Globus pallidus (tissue), 1 donor: ENCODE measurements around the gene TXNIP.
A peak's percentile ranks its signal among the peaks of the same experiment; 100 is the strongest.

Experiments
- DNase-seq: peaks from one replicate; pipeline ENCODE4 v3.0.0-alpha.2; 2015; ENCODE audit warnings: low spot score

TXNIP gene

DNA sequence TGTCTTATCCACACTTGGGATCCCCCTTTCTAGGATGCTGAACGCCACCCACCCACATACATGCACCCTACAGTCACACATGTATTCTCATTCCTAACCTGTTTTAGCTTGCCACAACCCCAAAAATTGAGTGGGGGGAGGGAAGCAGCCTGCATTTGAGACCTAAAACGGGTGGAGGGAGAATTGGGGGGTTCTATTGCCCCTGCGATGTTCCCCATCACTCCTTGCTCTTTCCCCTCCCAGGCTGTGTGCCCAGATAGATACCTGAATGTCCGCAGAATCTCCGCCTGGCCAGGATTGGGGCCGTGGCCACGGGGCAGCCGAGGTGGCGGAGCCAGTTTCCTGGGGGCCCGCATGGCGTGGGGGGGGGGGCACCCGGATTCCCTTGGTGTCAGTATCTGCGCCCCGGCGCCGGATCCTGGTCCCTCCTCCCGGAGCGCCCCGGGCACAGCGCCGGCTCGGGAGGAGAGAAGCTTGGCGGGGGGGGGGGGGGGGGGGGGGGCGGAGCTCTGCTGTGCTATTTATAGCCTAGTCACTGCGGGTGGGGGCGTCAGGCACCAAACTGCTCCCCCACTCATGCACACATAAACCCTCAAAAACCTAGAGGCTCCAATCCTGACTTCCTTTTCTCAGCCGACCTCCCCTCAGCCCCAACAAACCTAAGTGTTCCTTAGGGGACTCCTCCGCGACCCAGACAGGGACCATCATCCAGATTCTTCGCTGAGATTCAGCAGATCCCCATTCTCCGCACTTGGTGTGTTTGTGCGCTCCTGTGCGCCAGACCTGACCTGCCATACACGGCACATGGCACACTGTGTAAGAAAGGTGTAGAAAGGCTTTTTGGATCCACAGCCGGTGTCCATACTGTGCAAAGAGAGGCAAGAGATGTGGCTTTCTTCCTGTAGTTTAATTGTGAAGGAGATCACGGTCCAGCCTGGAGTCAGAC, 33.9 kb downstream of the TXNIP start:
- peak; percentile 83 for DNase-seq

DNA sequence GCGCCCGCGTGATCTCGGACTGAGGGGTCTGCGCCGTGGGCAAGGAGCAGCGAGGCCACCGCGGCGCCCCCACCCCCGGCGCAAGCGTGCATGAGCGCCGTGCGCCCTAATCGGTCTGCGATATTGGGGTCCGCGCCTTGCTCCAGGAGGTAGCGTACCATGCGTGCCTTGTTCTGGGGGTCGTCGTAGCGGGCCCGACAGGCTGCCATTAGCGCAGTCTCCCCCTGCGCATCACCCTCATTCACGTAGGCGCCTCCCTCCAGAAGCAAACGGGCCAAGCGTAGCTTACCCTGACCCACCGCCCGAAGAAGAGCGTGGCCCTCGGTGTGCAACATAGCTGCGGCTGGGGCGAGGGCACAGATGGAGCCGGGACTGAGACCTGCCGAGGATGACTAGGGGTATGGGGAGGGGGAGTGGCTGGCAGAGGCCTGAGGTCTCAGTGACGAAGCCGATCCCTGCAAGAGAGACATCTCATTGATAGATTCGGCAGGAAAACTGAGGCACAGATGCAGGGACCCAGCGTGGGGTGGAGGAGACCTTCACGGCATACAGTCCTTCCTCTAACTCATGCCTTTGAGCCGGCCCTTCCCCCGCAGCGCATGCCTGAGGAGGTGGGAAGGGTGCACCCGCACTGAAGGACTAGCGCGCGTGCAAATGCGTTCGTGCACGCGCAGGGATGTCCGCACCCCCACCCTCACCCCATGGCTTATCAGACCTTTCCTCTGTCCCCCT, 34.8 kb downstream of the TXNIP start:
- peak; percentile 58 for DNase-seq

DNA sequence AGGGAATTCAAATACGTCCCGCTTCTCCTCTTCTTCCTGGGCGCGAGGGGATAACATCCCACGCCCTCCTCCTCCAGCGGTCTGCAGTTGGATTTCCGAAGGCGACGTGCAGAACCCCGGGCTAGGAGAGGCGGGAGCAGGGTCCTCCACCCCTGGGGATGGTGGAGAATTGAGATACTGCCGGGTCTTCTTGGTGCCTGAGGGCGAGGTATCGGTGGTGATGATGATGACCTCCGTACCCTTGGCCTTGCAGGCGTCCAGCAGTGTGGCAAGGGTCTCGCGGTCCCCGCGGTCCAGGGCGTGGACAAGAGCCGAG, 35.3 kb downstream of the TXNIP start:
- peak; percentile 19 for DNase-seq

DNA sequence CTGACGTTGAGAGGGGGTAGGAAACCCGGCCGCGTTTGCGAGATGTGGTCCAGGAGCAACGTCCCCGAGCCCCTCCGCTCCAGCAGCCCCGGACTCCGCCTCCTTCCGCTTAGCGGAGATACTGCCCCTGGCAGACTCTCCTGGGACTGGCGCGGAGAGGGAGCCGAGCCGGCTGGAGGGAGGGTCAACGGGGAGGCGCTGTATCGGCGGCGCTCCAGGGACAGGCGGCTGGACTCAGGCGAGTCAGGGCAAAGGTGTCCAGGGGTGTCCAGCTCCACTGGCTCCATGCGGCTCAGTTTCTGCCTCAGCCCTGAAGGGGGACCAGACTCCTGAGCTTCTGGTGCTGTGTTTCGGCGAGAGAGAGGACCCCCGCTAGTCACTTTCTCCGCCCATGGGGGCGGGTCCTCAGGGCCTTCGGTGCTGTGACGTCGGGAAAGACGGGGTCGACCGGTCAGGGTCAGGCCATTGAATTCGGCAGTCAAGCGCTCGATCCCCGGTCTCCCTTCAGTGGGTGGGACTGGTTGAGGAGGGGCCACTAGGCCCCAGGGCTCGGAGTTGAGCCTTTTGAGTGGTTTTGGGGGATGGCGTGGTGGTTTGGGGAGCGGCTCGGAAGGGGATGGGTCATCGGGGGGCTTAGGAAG, 35.8 kb downstream of the TXNIP start:
- DNase-seq = peak; percentile 66

DNA sequence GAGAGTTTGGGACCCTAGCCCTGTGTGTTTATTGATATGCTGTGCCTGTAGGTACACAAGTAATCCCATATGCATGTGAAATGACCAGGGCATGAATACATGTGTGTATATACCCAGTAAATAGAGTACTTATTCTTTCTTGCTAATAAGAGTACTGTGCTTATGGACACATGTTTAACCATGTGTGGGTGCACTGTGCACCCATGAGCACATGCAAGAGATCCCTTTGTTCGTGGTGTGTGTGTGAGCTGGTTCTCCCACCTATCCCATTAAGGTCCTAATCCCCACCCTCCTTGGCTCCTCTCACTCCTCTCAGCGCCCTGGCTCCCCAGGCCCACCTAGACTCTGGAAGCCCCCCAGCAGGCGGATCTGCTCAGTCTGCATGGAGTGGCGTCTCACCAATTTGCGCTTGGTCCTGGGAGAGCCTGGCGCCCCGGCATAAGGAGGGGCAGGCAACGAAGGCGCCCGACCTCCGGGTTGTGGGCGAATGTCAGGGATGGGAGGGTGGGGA, 36.4 kb downstream of the TXNIP start:
- DNase-seq = peak; percentile 11

DNA sequence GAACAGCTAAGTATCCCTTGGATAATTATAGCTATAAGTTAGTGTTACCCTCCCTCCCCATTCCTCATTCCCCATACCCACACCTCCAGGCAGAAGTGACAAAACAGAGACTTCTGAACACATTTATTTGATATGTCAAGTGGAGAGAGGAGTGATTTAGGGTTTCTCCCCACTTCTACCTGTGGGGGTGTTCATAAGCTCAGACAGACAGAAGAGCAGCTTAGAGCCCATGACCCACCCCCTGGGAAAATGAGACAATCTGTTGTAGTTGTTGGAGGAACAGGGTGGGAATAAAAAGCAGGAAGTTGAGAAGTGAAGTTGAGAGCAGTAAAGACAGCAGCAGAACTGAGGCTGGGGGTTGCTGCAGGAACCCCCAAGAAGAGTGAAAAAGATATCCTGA, 37.0 kb downstream of the TXNIP start:
- no peak for DNase-seq

DNA sequence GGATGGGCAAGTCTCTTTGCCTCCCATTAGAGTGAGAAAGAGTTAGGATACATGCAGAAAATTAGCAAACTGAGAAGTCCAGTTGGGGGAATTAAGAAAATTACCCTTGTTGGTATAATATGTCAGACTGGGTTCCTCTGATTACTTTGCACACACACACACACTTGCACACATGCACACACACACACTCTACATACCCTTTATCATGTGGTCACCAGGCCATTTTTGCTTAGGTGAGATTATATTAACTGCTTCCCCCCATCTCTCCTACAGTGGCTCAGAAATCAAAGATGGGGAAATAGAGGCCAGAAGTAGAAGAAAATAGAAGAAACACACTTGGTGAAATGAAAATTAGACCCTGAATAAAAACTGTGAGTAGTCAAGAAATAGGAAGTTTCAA, 37.6 kb downstream of the TXNIP start:
- peak; percentile 5 for DNase-seq

DNA sequence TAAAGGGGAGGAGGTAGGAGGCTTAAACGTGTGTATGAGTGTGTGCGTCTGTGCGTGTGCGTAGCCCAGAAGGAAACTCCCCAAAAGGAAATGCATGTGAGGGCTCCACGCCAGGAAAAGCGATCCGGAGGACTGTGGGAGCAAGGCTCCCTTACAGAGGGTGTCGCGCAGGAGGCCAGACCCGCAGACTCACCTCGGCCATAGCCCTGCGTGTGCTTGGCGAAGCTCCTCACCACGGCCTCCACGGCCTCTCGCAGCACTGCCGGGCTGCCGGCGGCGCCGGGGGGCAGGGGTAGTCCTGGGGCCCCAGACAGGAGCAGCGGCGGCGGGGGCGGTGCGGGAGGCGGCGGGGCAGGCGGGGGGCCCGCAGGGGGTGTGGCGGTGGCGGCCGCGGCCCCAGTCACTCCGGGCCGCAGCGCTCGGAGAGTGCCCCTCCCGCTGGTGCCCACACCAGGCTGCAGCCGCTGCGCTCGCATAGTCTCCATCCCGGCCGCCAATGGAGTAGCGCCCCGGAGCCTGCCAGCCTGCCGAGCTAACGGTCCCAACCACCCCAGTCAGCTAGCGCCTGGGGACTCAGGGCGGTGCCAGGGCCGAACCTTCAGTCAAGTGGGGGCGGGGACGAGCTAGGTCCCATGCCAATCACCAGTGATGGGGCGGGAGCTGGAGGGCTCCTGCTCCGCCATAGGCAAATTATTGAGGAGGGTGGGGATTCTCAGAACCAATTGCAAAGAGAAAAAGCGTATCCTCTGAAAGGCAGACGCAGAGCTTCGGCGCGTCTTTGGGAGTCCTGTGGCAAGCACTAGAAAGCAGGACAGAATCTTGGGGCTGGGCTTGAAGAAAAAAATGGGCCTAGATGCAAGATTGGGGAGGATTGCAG, 38.7 kb downstream of the TXNIP start, which contains the start of gene LIX1L:
LIX1L (minus strand) TSS at position 575 of the 877 bp plus-strand sequence; CDS start at position 485, 90 bp downstream.
- peak; percentile 99 for DNase-seq

DNA sequence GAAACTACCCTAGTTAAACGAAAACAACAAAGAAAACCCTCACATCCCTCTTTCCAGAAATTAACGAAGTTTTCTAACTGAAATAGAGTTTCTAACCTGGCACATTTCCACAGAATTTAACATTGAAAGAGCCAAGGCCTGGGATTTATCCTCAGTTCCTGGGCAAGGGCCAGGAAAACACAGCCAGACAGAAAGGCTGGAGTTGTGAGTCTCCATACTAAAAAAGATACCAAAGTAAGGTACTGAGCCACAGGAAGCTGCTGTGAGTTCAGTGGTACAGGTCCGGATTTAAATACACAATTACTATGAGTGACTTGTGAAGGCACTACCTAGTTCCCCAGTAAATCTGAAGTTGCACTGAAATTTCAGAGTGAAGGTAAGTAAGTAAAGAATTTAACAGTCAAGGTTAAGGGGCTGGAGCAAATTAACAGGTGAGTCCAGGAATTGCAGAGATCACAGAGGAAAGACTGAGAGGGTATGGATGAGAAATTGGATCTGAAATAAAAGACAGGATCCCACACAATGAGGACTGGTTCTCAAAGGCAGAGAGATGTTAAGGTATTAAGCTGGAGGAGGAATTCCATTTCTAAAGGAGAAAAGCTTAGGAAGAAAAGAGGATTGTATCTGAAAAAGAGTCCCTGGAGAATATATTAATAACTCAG, 39.5 kb downstream of the TXNIP start:
- DNase-seq = peak; percentile 47

DNA sequence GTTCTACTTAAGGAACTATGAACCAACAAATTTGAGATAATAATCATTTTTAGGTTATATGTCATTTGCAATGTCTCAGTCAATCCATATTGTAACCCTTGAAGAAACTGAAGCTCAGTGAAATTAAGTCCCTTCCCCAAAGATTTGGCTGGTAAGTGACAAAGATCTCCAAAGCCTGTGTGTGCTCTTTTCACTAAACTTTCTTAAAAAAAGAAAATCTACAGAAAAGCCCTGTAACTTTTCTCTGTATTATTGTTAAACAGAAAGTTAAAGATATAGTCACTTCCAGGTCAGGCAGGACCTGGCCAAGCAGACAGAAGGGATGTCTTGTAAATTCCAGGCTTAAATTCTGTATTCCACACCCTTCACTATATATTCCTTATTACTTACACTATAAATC, 40.0 kb downstream of the TXNIP start:
- no peak for DNase-seq

DNA sequence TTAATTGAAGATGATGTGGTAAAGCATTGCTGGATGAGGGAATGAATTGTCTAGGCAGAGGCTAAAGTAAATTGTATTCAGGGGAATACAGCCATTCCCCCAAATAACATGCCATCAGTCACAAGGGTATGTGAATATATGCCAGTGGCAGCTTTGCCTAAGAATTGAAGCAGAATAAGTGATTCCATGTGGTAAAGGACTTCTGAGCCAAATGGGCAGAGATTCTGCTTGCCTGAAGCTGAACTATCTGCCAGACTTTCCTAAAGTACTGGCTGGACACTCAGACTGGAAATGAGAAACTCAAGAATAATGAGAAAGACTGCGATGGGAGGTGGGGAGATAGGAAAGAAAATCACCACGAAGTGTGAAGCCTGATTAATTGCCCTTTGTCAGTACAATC, 40.9 kb downstream of the TXNIP start:
- peak; percentile 41 for DNase-seq

DNA sequence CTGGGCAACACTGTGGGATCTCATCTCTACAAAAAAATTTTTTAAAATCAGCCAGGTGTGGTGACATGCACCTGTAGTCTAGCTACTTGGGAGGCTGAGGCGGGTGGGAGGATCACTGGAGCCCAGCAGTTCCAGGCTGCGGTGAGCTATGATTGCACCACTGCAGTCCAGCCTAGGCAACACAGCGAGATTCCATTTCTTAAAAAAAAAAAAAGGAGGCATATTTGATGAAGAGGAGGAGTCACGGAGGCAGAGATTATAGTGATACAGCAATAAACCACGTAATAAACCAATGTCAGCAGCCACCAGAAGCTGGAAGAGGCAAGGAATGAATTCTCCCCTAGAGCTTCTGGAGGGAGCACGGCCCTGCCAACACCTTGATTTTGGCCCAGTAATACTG, 42.5 kb downstream of the TXNIP start:
- no peak for DNase-seq

DNA sequence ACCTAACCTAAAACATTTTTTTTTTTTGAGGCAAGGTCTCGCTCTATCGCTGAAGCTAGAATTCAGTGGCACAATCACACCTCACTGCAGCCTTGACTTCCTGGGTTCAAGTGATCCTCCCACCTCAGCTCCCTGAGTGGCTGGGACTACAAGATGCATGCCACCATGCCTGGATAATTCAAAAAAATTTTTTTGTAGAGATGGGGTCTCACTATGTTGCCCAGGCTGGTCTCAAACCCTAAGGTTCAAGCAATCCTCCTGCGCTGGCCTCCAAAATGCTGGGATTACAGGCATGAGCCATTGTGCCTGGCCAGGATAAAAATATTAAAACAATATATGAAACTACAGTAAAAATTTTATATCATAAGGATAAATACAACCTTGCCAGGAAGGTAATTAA, 43.5 kb downstream of the TXNIP start:
- no peak for DNase-seq

DNA sequence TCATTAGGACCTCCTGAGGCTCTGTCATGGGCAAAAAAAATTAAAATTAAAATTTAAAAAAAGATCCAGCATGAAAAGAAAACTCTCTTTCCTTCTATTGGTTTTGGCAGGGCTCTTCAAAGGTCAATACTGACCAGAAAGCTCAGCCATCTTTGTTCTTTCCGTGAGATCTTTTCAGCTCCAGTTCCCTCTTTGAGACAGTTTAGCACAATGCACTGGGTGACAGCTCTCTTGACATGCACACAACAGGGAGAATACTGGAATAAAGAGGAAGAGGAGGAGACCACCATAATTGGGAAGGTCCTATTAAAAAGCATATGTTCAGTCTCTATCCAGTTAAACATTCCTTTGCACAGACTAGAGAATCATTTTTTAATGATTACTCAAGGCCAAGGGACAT, 44.9 kb downstream of the TXNIP start:
- no peak for DNase-seq

DNA sequence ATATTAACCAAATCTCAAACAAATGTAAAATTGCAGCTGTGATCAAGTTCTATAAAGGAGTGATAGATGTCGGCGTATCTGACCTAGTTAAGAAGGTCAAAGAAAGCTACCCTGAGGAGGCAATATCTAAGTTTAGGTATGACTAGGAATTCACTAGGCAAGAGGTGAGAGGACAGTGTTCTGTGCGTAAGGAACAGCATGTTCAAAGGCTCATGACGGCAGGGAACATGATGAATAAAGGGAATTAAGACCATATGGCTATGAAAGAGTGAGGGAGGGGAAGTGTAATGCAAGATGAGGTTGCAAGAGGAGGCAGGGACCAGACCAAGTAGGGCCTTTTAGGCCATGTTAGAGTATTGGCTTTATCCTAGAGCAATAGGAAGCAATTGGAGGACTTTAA, 47.2 kb downstream of the TXNIP start:
- DNase-seq = no peak

DNA sequence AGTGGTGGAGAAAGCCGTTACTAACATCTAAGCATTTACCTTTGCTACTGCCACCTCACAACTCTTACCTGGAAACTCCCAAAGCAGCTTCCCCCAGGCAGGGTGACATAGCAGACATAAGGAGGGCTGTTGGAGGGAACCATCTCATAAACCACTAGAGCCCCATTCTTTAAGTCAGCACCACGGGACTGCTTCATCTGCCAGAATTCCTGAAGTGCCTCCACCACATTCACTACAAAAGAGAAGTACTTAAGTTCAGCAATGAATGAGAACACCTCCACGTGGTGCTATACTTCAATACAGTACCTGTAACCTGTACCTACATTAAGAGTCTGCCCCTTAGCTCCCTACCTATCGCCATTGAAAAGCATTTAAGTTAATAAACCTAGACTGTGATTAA, 48.8 kb downstream of the TXNIP start:
- DNase-seq = no peak

DNA sequence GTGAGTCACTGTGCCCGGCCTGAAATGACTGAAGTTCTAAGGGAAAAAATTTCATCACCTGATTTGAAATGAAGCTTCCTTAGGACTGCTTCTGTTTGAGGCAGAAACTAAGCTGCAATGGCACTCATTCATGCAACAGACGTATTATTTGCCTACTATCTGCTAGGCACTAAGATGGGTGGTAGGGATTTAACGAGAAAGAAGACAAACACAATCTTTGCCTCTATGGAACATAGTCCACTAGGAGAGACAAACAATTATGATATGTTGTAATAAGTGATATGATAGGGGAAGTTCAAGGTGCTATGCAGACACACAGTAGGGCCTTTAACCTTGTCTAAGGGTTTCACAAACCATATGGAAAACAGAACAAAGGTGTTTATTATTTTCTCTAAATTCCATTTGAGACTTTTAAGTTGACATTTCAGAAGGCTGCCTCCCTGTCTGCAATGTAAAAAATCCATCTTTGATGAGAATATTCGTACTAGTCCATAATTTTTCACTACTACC, 49.8 kb downstream of the TXNIP start:
- no peak for DNase-seq

DNA sequence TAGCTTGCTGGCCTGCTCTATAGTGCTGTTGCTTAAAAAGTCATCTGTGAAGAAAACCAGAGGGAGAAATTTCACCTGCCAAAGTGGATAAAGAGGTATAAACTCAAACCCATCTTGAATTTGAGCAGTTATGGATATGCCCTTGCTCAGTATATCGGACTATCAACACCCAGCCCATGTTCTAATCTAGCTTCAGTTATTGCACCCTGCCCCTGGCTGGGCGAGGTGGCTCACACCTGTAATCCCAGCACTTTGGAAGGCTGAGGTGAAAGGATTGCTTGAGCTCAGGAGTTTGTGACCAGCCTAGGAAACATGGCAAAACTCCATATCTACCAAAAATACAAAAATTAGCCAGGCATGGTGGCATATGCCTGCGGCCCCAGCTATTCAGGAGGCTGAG, 51.8 kb downstream of the TXNIP start:
- no peak for DNase-seq

DNA sequence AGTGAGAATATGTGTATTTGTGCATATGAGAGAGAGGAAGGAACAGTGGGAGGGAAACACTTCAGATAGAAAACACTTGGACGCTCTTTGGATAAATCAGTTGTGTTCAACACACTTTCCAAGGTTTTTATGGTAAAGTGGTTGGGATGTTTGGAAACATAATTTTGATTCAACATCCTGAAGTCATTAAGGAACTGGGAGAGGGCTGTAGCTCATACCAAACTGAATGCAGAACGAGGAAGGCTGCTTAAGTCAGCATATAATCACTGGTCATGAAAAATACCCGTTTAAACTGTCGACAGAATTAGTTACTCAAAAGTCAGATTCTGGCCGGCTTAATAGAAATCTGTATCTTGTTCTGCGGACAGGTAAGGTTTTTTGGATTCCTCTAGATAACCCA, 53.5 kb downstream of the TXNIP start:
- no peak for DNase-seq
